ENCODE measurements around the gene DIS3L2.

DIS3L2 gene

DNA sequence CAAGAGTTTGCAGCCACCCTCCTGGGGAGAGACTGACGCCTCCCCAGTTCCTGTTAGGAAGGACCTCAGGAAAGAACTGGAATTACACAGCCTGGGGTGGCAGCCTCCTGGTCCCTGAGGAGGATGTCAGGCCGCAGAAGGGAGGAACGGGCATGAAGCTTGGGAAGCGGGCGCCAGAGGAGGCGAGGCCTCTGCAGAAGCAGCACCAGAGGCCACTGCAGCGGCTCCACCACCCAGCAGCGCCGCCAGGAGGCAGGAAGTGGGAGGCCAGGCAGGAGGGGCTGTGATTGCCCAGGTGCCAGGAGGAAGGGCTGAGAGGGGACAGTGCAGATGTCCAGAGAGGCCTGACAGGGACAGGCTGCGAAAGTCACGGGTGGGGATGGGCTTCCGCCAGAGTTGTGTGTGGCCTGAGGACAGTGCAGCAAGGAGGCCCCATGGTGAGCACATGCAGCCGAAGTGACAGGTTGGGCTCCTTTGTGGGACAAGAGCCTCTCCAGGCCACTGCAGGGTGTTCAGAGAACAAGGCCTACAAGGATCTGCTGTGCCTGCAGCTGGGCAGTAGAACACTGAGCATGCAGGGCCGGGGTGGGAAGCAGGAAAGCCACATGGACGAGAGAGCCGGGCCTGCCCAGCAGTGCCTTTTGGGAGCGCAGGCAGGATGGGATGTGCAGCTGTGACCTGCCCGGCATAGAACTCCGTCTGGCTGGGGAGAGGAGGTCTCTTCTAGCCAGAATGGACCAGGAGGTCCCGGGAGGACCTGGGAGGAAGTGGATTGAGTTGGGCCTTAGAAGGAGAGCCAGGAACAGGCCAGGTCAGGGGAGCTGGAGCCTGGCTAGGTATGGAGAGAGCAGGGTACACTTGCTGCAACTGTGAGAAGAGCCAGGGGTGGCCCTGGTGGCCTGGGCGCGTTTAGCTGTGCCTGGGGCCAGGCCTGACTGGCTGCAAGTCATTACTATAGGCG lies 377.9 kb downstream of the DIS3L2 start:
- no peak for DNase-seq

- DNase-seq = no peak
These were observed 378.8 kb downstream of the DIS3L2 start for GRCh38 chr2:232340171-232340935.

- no peak for DNase-seq
These were observed 379.7 kb downstream of the DIS3L2 start for GRCh38 chr2:232341061-232341738.

DNA sequence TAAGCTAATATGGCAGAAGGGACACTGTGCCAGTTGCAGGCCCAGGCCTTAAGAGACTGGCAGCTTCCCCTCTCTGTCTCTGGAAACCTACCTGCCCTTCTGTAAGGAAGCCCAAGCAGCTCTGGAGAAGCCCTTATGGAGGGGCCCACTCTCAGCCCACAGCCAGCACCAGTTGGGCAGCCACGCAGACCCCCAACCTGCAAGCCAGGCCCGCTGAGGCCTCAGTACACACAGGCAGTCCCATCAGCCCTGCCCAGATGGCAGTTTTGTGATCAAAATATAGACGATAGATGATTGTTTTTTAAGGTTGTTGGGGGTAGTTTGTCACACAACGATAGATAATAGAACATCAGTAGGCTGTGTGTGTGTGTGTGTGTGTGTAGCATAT lies 380.2 kb downstream of the DIS3L2 start:
- no peak for DNase-seq

- no peak for DNase-seq
These were observed 381.4 kb downstream of the DIS3L2 start for GRCh38 chr2:232342635-232343565.

DNA sequence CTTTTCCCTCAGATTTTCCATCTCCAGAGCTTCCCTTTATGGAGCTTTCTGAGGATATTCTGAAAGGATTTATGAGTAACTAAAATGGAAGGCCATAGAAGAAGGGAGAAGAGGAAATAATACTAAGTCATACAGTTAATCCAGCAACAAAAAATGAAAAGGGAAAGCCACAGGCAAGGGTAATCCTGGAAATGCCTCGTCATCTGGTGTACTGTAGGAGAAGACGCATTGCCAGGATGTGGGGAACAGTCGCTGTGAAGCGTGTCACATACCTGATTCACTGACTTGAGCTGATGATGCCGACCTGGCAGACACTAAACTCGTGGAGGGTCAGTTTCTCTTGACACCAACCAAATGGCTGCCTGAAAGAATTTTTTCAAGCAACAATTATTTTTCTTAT lies 382.3 kb downstream of the DIS3L2 start:
- DNase-seq = no peak

- no peak for DNase-seq
These were observed 383.7 kb downstream of the DIS3L2 start for GRCh38 chr2:232345251-232345650.

DNA sequence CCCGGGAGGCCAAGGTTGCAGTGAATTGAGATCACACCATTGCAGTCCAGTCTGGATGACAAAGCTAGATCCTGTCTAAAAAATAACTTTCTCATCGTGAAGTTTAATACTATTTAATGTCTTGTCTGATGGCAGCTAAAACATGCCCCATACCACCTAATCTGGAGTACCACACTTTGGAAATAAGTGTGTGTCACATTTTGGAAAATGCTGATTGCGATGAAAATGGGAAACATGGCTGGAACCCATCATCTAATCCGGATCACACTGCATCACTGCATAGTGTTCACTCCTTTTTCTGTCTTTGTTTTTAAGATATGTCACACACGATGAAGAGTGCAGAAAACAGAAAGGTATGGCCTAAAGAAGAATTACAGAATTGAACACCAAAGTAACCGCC lies 385.9 kb downstream of the DIS3L2 start:
- no peak for DNase-seq

DNA sequence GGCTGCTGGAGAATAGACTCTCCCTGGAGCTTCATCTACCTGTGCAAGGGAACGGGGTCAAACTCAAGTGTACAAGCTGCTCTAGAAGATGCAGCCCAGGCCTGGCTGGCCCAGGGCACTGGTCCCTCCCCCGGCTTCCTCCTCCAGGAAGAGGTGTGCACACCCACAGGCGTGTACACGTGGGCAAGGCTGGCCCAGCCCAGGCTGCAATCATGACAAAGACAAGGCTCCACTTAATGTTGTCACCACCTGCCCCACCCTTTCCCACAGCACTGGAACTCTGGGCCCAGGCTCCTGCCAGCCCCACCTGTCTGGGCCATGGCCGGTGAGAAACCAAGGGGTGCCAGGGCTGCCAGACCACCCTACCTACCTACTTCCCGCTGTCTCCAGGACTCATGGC lies 387.4 kb downstream of the DIS3L2 start:
- no peak for DNase-seq

DNA sequence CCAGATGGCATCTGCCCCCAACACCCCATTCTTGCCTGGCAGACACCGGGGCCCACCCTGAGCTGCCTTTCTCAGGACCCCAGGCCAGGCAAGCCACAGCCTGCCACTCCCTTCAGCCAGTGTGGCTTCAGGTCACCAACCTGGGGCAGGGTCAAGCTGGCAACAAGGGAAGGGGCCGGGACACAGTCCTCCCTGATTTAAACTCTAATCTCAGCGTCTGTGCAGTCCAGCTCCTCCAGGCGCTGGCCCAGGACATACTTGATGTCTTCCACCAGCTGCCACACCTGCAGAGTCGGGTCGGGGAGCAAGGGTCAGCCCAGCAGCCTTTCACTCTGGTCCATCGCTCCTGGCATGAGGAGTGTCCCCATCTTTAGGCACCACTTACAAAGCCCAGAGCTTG lies 388.0 kb downstream of the DIS3L2 start:
- no peak for DNase-seq

DNA sequence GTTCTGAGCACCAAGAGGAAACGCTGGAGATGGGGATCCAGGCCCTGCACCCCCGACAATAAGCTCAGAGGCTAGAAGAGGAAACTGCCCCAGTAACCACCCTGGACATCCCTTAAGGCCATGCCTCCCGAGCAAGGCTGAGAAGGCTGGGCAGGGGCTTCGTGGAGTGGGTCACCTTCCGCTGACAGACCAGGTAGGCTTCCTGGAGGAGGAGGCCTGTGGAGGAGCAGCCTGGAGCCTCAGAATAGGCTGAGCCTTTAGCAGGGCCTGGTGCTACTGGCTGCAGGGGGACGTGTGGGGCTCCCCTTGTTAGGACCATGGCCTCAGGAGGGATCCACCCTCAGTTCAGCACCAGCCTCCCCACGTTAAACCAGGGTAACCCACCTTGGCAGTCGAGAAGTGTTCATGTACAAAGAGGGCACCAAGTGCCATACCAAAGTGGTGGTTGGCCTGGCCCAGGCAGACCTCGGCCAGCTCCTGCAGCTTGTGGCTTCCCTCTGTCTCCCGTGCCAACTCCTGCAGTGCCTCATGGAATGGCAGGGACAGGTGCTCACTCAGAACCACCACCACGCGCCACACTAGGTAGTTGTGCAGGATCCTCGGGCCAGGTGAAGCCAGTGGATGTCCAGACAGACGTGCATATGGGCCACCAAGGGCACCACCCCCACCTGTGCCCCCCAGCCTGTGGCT lies 388.6 kb downstream of the DIS3L2 start:
- DNase-seq = no peak

- DNase-seq = no peak
These were observed 389.5 kb downstream of the DIS3L2 start for GRCh38 chr2:232350804-232351685.

- DNase-seq = no peak
These were observed 390.4 kb downstream of the DIS3L2 start for GRCh38 chr2:232351686-232352510.

GRCh38 chr2:232352511-232353091 lies 391.1 kb downstream of the DIS3L2 start:
- no peak for DNase-seq

DNA sequence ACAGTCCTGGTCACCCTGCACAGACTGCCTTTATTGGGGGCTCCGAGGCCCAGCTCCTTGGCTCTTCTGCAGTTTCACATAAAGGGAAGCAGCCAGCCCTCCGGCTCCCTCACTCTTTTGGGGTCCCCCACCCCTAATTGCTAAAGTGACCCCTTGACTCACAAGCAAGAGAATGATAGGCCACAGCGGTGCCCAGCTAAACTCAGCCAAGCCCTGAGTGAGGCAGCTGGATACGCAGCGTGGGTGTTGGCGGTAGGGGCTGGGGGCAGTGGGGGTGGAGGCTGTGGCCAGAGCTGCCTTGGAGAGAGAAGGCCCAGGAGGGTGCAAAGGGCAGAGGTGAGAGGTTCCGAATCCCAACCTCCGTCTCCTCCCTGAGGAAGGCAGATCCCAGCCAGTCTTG lies 391.6 kb downstream of the DIS3L2 start:
- DNase-seq = no peak

- DNase-seq = no peak
These were observed 392.1 kb downstream of the DIS3L2 start for GRCh38 chr2:232353660-232354059.

GRCh38 chr2:232354069-232354468 lies 392.6 kb downstream of the DIS3L2 start:
- DNase-seq = no peak

- DNase-seq = no peak
These were observed 400.1 kb downstream of the DIS3L2 start for GRCh38 chr2:232361646-232362045.

- no peak for DNase-seq
These were observed 400.8 kb downstream of the DIS3L2 start for GRCh38 chr2:232362174-232362900.

All from activated naive CD4-positive, alpha-beta T cell (primary cell).